HepG2 (cell line): ENCODE measurements around the gene STYX. TPM values are rescaled to one million over a fixed set of nuclear protein-coding genes. Genes with fewer than 3 reads are reported as not detected.

Experiments
- ATAC-seq: fragments of 200-7000 bp; cut with Tn5 transposase; 3 replicates; pipeline ENCODE4 v1.9.1; 2020; ENCODE audit warnings: mild to moderate bottlenecking, moderate library complexity
- BruUV-seq: library from RNA; stranded (reverse); fragments of 400-500 nt; replicated peaks from 2 replicates; lab custom pipeline; 2021; lab: Mats Ljungman, UMichigan
- CTCF ChIA-PET: fragments of 300-600 bp; formaldehyde crosslinking; extraction: SDS; loops from one replicate; lab custom pipeline; 2021; ENCODE audit warnings: low total read pairs, inconsistent platforms, low intra/inter-chr PET ratio; lab: Yijun Ruan, JAX
- POLR2A ChIA-PET: fragments of 350-600 bp; sonication (Branson Sonifier 250); formaldehyde crosslinking; loops from one replicate; lab custom pipeline; 2020; ENCODE audit warnings: antibody characterized with exemption, inconsistent platforms; lab: Yijun Ruan, JAX
- DNase-seq: peaks from one replicate; pipeline ENCODE4 v3.0.0-alpha.2; 2015; ENCODE audit warnings: low spot score
- FAIRE-seq: peaks from 3 replicates; lab custom pipeline; 2011; peaks lifted over from hg19 to GRCh38; lab: Jason Lieb, UNC
- H2AFZ ChIP-seq: one replicate; pipeline ENCODE4 v1.6.1; 2011; ENCODE audit warnings: low read length, inconsistent platforms
- H3K27ac ChIP-seq: fragments of 300-600 bp; 3 replicates; pipeline ENCODE4 v1.8.0; 2011; ENCODE audit warnings: mixed run types, mild to moderate bottlenecking, mixed read lengths, low read length, inconsistent platforms; ENCODE audit not compliant: insufficient read depth; ENCODE audit errors: extremely low read length
- H3K27me3 ChIP-seq, 2 experiments: fragments of 200-600 bp in 1 of 2; 2 replicates in 1 of 2; 3 replicates in 1 of 2; pipeline versions ENCODE4 v1.6.0 to v1.8.0; 2011; ENCODE audit warnings: low read length in 2 of 2, mild to moderate bottlenecking in 2 of 2, moderate library complexity in 2 of 2, inconsistent platforms in 1 of 2; ENCODE audit not compliant: insufficient read depth in 2 of 2, control insufficient read depth in 1 of 2
- H3K36me3 ChIP-seq, 2 experiments: fragments of 200-600 bp in 1 of 2; replicated peaks in 1 of 2; 2 replicates in 1 of 2; 3 replicates in 1 of 2; pipeline versions ENCODE4 v1.5.1 to v1.8.0; 2011; ENCODE audit warnings: low read length in 2 of 2, inconsistent platforms in 1 of 2; ENCODE audit not compliant: insufficient read depth in 2 of 2, control insufficient read depth in 1 of 2
- H3K4me1 ChIP-seq: 2 replicates; pipeline ENCODE4 v1.5.1; 2012; ENCODE audit warnings: low read length, inconsistent platforms; ENCODE audit not compliant: insufficient read depth
- H3K4me2 ChIP-seq: 2 replicates; pipeline ENCODE4 v1.6.0; 2011; ENCODE audit warnings: low read depth, low read length, inconsistent platforms
- H3K4me3 ChIP-seq, 3 experiments: fragments of 200-600 bp in 1 of 3; sonication (generic), shearing (Covaris generic) in 1 of 3; replicated peaks in 1 of 3; 2 replicates each; pipeline ENCODE4 v1.5.1; 2011 to 2016; ENCODE audit warnings: low read length in 3 of 3, inconsistent platforms in 2 of 3, low read depth in 2 of 3, mild to moderate bottlenecking in 2 of 3, control low read depth in 1 of 3, mixed read lengths in 1 of 3; ENCODE audit not compliant: insufficient read depth in 1 of 3
- H3K79me2 ChIP-seq: one replicate; pipeline ENCODE4 v1.6.1; 2011; ENCODE audit warnings: low read length, inconsistent platforms; ENCODE audit not compliant: insufficient read depth
- H3K9ac ChIP-seq: 2 replicates; pipeline ENCODE4 v1.6.0; 2011; ENCODE audit warnings: mild to moderate bottlenecking, low read depth, low read length, inconsistent platforms; ENCODE audit not compliant: insufficient read depth
- H3K9me3 ChIP-seq: 2 replicates; pipeline ENCODE4 v1.5.1; 2012; ENCODE audit warnings: mild to moderate bottlenecking, low read length
- H4K20me1 ChIP-seq: 2 replicates; pipeline ENCODE4 v1.6.0; 2011; ENCODE audit warnings: inconsistent platforms, mild to moderate bottlenecking, low read length, moderate library complexity; ENCODE audit not compliant: insufficient read depth
- FOXP1 ChIP-seq, 2 experiments: fragments of 450-650 bp in 1 of 2; IDR thresholded peaks; 2 replicates each; pipeline ENCODE4 v1.6.1; 2017 to 2018; ENCODE audit warnings: antibody characterized with exemption in 1 of 2
- ZSCAN20 ChIP-seq: sonication (generic); formaldehyde crosslinking; IDR thresholded peaks from 2 replicates; pipeline ENCODE4 v1.4.0; 2020; ENCODE audit warnings: missing genetic modification reagents, mild to moderate bottlenecking, borderline replicate concordance
- WGBS: methylation state at CpG from one replicate; pipeline ENCODE4 v1.1.6; 2017; ENCODE audit warnings: low lambda C conversion rate; 5-methylcytosine and 5-hydroxymethylcytosine counted together
- in situ Hi-C: cut with HindIII; loops from 2 replicates; pipeline ENCODE4 v1.10.0; 2017; ENCODE audit warnings: low pct_unique_long_range_greater_than_20kb; ENCODE audit not compliant: extremely low pct_ligation_motif_present
- intact Hi-C: fragments of 100-400 bp; cut with micrococcal nuclease; formaldehyde crosslinking; loops from one replicate; pipeline ENCODE4 v1.10.0; 2022; ENCODE audit not compliant: unreplicated experiment
- polyA plus RNA-seq, 8 experiments: library from polyadenylated mRNA; depleted of rRNA in 3 of 8; stranded (reverse) in 7 of 8; unstranded in 1 of 8; fragments of >200 nt; fragmentation: Illumina TruSeq in 4 of 8; extraction: Trizol in 4 of 8; gene quantifications; 2 replicates each; pipeline versions ENCODE4 v1.2.1 to v1.2.3, GENCODE V29; 2011 to 2016; ENCODE audit warnings: low read depth in 4 of 8, missing spikeins in 1 of 8, mixed read lengths in 1 of 8; ENCODE audit not compliant: insufficient read depth in 1 of 8
- total RNA-seq, 5 experiments: library from RNA; depleted of rRNA; stranded (reverse); fragments of >200 nt; fragmentation: Illumina TruSeq; extraction: Trizol; gene quantifications; 2 replicates each; pipeline ENCODE4 v1.2.3, GENCODE V29; 2016; ENCODE audit warnings: low read depth in 1 of 5
- TF ChIP-seq, protein P1 (sequence below), 2 experiments: sonication (generic) in 1 of 2; formaldehyde crosslinking in 1 of 2; IDR thresholded peaks; 2 replicates each; pipeline versions ENCODE4 v1.4.0 to v1.6.1; 2018 to 2020; ENCODE audit warnings: missing genetic modification reagents in 2 of 2, borderline replicate concordance in 1 of 2, low read depth in 1 of 2, mild to moderate bottlenecking in 1 of 2, missing biosample characterization in 1 of 2
- TF ChIP-seq, protein P2 (sequence below): sonication (generic); formaldehyde crosslinking; IDR thresholded peaks from 2 replicates; pipeline ENCODE4 v1.9.0; 2021; ENCODE audit warnings: missing genetic modification reagents, borderline replicate concordance

The STYX gene
- total and polyA plus RNA-seq, 2 of the 13 experiments (the other 11 are each of a cell fraction or from before 2014, with no cell fraction given) = 6.6 to 10.9 TPM

DNA sequence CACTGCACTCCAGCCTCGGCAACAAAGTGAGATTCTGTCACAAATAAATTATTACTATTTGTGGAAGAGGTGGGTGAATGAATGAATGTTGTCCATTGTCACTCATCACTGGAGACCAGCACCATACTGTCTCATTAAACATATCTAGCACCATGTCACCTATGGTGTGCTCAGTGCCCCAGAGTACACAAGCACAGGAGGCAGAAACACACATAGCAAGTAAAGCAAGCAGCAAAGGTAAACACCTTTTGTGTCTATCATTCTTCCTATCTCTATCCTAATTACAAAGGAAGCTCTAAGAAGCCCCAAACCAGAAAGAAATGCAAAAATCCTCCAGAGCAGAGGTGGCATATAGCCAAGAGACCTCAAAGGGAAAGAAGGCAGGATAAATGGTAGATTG is 43.8 kb upstream of the STYX start:
- H3K9ac ChIP-seq = no peak overlapping the region
- no peak for DNase-seq
- TF ChIP-seq, protein P1, sequence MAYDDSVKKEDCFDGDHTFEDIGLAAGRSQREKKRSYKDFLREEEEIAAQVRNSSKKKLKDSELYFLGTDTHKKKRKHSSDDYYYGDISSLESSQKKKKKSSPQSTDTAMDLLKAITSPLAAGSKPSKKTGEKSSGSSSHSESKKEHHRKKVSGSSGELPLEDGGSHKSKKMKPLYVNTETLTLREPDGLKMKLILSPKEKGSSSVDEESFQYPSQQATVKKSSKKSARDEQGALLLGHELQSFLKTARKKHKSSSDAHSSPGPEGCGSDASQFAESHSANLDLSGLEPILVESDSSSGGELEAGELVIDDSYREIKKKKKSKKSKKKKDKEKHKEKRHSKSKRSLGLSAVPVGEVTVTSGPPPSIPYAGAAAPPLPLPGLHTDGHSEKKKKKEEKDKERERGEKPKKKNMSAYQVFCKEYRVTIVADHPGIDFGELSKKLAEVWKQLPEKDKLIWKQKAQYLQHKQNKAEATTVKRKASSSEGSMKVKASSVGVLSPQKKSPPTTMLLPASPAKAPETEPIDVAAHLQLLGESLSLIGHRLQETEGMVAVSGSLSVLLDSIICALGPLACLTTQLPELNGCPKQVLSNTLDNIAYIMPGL (CRISPR knock-in tag; IDR thresholded peaks at IDR 0.05; ENCODE audit: borderline replicate concordance in 1 of 2, low read depth in 1 of 2) = no peak
- TF ChIP-seq FOXP1 (IDR thresholded peaks at IDR 0.05) (no peak), FOXP1 (CRISPR knock-in tag; IDR thresholded peaks at IDR 0.05) (peak; percentile 25; the same call in 1 of the 2 replicates), ZSCAN20 (CRISPR knock-in tag) (no peak)
- TF ChIP-seq, protein P2, sequence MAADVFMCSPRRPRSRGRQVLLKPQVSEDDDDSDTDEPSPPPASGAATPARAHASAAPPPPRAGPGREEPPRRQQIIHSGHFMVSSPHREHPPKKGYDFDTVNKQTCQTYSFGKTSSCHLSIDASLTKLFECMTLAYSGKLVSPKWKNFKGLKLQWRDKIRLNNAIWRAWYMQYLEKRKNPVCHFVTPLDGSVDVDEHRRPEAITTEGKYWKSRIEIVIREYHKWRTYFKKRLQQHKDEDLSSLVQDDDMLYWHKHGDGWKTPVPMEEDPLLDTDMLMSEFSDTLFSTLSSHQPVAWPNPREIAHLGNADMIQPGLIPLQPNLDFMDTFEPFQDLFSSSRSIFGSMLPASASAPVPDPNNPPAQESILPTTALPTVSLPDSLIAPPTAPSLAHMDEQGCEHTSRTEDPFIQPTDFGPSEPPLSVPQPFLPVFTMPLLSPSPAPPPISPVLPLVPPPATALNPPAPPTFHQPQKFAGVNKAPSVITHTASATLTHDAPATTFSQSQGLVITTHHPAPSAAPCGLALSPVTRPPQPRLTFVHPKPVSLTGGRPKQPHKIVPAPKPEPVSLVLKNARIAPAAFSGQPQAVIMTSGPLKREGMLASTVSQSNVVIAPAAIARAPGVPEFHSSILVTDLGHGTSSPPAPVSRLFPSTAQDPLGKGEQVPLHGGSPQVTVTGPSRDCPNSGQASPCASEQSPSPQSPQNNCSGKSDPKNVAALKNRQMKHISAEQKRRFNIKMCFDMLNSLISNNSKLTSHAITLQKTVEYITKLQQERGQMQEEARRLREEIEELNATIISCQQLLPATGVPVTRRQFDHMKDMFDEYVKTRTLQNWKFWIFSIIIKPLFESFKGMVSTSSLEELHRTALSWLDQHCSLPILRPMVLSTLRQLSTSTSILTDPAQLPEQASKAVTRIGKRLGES (CRISPR knock-in tag) = no peak
- no peak overlapping the region for H3K27ac ChIP-seq
- BruUV-seq = no TSS peak
- intact Hi-C loops = no loop called here
- no peak overlapping the region for H2AFZ ChIP-seq
- no peak; the same call in 2 of the 3 replicates for ATAC-seq
- H3K4me2 ChIP-seq = no peak overlapping the region
- CTCF ChIA-PET = no interaction called here
- no peaks in the 10 kb centered on the region for H3K27me3 ChIP-seq
- in situ Hi-C loops = no loop called here
- peaks cover 70% of the 10 kb centered on the region for H3K4me1 ChIP-seq
- no peaks in the 10 kb centered on the region for H3K9me3 ChIP-seq
- no peak for FAIRE-seq
- peaks cover 63% of the 10 kb centered on the region for H4K20me1 ChIP-seq
- H3K79me2 ChIP-seq = peaks cover 82% of the 10 kb centered on the region
- 91% methylated on average over 1 of the region's 1 CpG for WGBS
- peaks cover 0 to 3% of the 10 kb centered on the region in 2 experiments; a peak in 2 of 5 replicates for H3K36me3 ChIP-seq
- POLR2A ChIA-PET = interaction anchor here (0.6 to 1.2 kb wide), 3 partner anchors 9 to 1803 kb away, joined by 3 to 4 read pairs (median 3); partner anchors contain the start of genes ERO1A and GMFB
- no peak overlapping the region for H3K4me3 ChIP-seq
